Femur (tissue), 1 donor: ENCODE results near the gene TM9SF2.
"Not testable (repeated sequence)": the region's sequence is repeated elsewhere in the genome, so short reads cannot be mapped to it uniquely, and the experiment has no call there.

Source experiments
- DNase-seq: peaks from one replicate; pipeline ENCODE4 v3.0.0-alpha.2; 2017

Gene TM9SF2

GRCh38 chr13:99501184-99501847 is at the start of gene TM9SF2:
TSS of gene TM9SF2 (plus strand) at chr13:99501472. CDS start at chr13:99501607, 135 bp downstream.
- peak; percentile 99 for DNase-seq

GRCh38 chr13:99454518-99455183 is 46.6 kb upstream of the TM9SF2 start:
- DNase-seq, result no peak

DNA sequence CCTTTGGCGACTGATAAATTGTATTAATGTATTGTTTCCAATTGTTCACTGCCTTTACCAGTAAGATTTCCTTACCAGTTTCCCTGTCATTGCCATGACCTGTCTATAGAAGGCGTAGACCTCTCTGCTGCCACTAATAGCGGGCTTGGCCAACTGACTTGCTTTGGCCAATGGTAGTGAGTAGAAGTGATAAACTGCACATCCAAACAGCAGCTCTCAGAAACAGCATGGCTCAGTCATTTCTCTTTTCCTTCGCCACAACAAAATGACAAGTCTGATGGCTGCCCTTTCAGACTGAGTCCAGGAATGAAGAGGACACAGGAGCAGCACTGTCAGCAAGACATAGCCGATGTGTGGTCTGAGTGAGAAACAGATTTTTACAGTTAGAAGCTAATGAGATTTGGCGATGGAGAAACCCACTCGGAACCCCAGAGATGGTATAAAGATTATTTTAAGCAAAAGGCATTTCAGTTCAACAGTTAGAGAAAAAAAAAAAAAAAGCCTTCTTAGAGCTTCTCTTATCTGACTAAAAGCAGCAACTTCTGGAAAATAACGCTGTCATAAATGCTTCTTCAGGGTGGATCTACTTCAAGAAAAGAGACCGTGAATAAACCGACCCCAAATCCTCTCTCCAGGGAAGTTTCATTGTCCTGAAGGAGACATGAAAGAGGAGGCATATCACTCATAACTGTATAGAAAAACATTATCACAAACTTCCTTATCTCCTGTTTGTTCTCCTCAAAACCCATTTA is 42.0 kb upstream of the TM9SF2 start:
- no peak for DNase-seq

DNA sequence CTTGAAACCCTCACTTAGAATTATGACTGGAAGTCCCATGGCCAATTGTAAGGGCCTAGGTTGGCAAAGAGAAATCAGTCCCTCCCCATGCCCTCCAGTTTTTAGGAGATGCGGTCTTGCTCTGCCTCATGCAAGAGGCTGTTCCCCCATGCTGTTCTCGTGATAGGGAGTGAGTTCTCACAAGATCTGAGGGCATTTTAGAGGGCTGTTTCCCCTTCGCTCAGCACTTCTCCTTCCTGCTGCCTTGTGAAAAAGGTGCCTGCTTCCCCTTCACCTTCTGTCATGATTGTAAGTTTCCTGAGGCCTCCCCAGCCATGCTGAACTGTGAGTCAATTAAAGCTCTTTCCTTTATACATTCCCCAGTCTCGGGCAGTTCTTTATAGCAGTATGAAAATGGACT is 40.5 kb upstream of the TM9SF2 start:
- DNase-seq, result not testable (repeated sequence)

- no peak for DNase-seq
Observed at GRCh38 chr13:99463646-99464397, 37.5 kb upstream of the TM9SF2 start.

- no peak for DNase-seq
Observed at GRCh38 chr13:99464441-99464949, 36.8 kb upstream of the TM9SF2 start.

DNA sequence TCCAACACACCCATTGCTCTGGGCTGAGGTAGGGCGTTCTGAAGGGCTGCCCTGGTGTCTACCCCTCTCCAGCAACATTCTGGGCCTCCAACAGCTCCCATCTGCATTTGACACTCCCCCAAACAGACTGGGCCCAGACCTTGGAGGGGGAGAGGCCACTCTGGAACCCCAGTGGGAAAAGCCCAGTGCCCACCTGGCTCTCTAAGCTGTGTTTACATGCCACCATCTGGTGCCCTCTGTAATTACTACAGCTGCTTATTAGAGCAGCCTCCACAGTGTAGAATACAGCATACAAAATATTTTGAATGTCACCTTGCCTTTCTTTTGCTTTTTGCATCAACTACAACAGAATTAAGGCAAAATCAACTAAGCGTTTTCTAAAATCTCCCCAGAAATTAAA is 35.8 kb upstream of the TM9SF2 start:
- no peak for DNase-seq

- DNase-seq, result no peak
Observed at GRCh38 chr13:99467764-99468163, 33.5 kb upstream of the TM9SF2 start.

- DNase-seq, result no peak
Observed at GRCh38 chr13:99469041-99469440, 32.2 kb upstream of the TM9SF2 start.

DNA sequence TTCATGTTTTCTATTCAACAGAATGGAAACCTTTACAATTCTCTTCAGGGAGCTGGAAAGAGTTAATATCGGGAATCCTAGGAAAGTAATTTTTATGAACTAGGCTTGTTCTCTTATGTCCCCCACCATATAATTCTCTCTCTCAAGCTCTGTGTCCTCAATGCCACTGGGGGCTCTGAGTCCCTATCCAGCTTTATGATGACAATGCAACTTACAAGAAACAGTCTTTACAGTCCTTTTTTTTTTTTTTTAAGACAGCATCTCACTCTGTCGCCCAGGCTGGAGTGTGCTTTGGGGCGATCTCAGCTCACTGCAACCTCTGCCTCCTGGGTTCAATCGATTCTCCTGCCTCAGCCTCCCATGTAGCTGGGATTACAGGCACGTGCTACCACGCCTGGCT is 31.2 kb upstream of the TM9SF2 start:
- no peak for DNase-seq

DNA sequence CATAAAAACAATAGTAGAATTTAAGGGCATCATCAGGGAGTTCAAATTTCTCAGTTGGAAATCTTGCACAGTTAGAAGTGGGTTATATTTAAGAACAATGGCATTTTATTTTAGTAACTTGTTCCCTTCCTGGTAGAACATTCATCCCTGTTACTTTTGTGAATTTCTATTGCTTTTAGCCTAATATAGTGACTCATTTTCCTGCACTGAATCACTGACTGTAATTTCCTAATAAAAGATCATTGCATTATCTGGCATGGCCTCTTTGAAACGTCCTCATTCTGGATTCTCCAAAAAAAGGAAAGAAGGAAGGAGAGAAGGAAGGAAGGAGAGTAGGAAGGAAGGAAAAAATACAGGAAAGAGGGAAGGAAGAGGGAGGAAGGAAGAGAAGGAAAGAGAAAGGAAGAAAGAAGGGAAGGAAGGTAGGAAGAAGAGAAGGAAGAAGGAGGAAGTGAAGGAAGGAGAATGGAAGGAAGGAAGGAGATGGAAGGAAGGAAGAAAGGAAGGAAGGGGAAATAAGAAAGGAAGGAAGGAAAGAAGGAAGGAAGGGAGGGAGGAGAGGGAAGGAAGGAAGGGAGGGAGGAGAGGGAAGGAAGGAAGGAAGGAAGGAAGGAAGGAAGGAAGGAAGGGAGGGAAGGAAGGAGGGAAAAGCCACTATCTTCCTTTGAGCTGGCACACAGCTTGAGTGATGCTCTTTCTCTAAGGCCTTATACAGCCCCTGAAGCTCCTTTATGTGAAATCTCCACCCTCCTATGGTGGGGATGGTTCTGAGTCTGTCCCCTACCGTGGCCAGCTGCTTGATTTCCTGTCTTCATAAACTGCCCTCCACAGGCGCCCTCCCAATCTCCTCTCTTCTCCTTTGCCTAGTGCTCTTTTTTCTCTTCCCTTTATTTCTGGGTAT is 29.8 kb upstream of the TM9SF2 start:
- no peak for DNase-seq

- DNase-seq, result no peak
Observed at GRCh38 chr13:99472122-99472440, 29.2 kb upstream of the TM9SF2 start.

- no peak for DNase-seq
Observed at GRCh38 chr13:99473515-99473914, 27.8 kb upstream of the TM9SF2 start.

GRCh38 chr13:99476648-99477047 is 24.6 kb upstream of the TM9SF2 start:
- DNase-seq, result no peak

- DNase-seq, result no peak
Observed at GRCh38 chr13:99477493-99477892, 23.8 kb upstream of the TM9SF2 start.

DNA sequence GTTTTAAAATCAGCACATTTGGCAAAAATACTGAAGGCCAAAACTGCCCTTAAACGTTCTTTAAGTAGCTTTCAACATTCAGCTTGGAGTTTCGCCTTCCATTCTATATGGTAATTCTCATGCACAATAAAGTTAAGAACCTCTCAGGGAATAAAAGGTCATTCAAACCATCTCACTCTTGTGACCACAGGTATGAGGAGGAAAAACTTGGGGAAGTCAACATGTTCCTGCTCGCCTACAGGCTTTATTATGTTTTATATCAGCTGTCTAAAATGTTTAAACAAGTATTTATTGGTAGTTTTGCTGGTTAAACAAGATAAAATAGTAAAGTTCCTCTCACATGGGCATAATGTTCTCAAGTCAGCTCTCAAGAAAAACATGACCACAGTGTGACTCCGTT is 19.9 kb upstream of the TM9SF2 start:
- no peak for DNase-seq

DNA sequence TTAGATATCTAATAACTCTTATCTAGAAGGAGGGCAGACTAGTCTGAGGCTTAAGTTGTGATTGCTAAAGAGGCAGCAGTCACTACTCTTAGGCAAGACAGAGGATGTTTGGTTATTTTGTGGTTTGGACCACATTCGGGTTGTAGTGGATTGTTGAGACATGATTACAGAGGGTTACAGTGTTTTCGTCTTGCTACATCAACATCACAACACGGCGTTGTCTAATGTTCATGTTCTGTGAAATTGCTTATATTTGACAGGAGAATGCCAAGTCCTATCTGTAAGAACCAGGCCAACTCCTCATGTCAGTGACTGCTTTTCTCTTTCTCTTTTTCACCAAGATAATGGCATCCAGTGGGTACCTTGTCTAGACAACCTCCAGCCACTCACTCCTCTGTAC is 16.8 kb upstream of the TM9SF2 start:
- no peak for DNase-seq

GRCh38 chr13:99486996-99487395 is 14.3 kb upstream of the TM9SF2 start:
- DNase-seq, result no peak

- no peak for DNase-seq
Observed at GRCh38 chr13:99489028-99489427, 12.2 kb upstream of the TM9SF2 start.

DNA sequence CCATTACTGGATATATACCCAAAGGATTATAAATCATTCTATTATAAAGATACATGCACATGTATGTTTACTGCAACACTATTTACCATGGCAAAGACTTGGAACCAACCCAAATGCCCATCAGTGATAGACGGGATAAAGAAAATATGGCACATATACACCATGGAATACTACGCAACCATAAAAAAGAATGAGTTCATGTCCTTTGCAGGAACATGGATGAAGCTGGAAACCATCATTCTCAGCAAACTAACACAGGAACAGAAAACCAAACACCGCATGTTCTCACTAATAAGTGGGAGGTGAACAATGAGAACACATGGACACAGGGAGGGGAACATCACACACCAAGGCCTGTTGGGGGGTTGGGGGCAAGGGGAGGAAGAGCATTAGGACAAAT is 9.5 kb upstream of the TM9SF2 start:
- DNase-seq, result not testable (repeated sequence)

- DNase-seq, result no peak
Observed at GRCh38 chr13:99495466-99496183, 5.6 kb upstream of the TM9SF2 start.
